PC-3 (cell line): ENCODE measurements around the gene ANAPC2.

Source experiments
- EZH2phosphoT487 ChIP-seq: fragments of 300-600 bp; sonication (generic); IDR thresholded peaks from 2 replicates; pipeline ENCODE4 v1.6.1; 2018; ENCODE audit warnings: mild to moderate bottlenecking, antibody characterized with exemption, low read length, borderline replicate concordance
- TF ChIP-seq, protein P1 (sequence below): fragments of 300-600 bp; sonication (generic); conservative IDR thresholded peaks from 2 replicates; pipeline ENCODE4 v1.5.1; 2017; ENCODE audit warnings: antibody characterized with exemption, low read depth, mild to moderate bottlenecking, low read length

DNA sequence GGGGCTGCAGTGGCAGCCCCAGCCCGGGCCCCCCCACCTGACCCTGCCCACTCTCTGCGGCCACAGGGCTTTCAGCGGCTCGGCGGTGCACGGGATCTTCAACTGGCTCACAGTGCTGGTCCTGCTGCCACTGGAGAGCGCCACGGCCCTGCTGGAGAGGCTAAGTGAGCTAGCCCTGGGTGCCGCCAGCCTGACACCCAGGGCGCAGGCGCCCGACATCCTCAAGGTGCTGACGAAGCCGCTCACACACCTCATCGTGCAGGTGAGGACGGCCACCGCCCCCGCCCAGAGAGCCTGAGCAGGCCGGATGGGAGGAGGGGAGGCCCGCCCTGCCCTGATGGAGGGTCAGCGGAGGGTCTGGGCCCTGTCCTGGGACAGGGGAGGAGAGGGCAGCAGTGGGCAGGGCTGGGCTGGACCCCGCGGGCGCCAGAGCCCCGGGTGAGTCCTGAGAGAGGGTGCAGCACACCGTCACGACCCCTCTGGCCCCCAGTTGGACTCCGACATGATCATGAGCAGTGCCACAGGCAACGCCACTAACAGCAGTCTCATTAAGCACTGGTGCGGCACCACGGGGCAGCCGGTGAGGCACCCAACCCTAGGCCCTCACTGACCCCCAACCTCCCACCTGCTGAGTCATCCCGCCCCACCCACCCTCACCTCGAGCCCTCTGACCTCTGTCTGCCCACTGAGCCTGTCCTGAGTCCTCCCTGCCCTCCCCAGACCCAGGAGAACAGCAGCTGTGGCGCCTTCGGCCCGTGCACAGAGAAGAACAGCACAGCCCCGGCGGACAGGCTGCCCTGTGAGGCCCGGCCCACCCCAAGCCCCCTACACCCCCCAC, 45.0 kb upstream of the ANAPC2 start:
- TF ChIP-seq, protein P1, sequence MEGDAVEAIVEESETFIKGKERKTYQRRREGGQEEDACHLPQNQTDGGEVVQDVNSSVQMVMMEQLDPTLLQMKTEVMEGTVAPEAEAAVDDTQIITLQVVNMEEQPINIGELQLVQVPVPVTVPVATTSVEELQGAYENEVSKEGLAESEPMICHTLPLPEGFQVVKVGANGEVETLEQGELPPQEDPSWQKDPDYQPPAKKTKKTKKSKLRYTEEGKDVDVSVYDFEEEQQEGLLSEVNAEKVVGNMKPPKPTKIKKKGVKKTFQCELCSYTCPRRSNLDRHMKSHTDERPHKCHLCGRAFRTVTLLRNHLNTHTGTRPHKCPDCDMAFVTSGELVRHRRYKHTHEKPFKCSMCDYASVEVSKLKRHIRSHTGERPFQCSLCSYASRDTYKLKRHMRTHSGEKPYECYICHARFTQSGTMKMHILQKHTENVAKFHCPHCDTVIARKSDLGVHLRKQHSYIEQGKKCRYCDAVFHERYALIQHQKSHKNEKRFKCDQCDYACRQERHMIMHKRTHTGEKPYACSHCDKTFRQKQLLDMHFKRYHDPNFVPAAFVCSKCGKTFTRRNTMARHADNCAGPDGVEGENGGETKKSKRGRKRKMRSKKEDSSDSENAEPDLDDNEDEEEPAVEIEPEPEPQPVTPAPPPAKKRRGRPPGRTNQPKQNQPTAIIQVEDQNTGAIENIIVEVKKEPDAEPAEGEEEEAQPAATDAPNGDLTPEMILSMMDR: no peak
- TF ChIP-seq EZH2phosphoT487: no peak
